Spinal cord (tissue), 10 donors: ENCODE measurements around the gene UNC13D. TPM values are rescaled to one million over a fixed set of nuclear protein-coding genes. Genes with fewer than 3 reads are reported as not detected.
A peak's percentile ranks its signal among the peaks of the same experiment; 100 is the strongest.

Experiments
- DNase-seq, 6 donors: peaks; one replicate each; pipeline versions ENCODE4 v3.0.0 to v3.0.0-alpha.2; 2013 to 2015; ENCODE audit warnings: low spot score in 6 of 6, low read depth in 4 of 6
- H3K27ac ChIP-seq: one replicate; pipeline ENCODE4 v1.5.1; 2013; ENCODE audit warnings: low read depth, low read length, control low read depth
- H3K27me3 ChIP-seq: one replicate; pipeline ENCODE4 v1.6.1; 2013; ENCODE audit warnings: low read length; ENCODE audit not compliant: control insufficient read depth, insufficient read depth
- H3K36me3 ChIP-seq: one replicate; pipeline ENCODE4 v1.6.1; 2013; ENCODE audit warnings: low read length; ENCODE audit not compliant: control insufficient read depth, insufficient read depth
- H3K4me1 ChIP-seq: one replicate; pipeline ENCODE4 v1.6.1; 2013; ENCODE audit warnings: low read length; ENCODE audit not compliant: control insufficient read depth, insufficient read depth
- H3K4me3 ChIP-seq: one replicate; pipeline ENCODE4 v1.5.1; 2013; ENCODE audit warnings: low read depth, low read length, control low read depth
- H3K9me3 ChIP-seq: one replicate; pipeline ENCODE4 v1.6.1; 2013; ENCODE audit warnings: low read length; ENCODE audit not compliant: control insufficient read depth, insufficient read depth
- WGBS: methylation state at CpG from one replicate; pipeline ENCODE4 v1.1.5; 2013; ENCODE audit warnings: missing lambda C conversion rate; ENCODE audit not compliant: insufficient coverage; 5-methylcytosine and 5-hydroxymethylcytosine counted together
- polyA plus RNA-seq, 2 donors: library from polyadenylated mRNA; unstranded; fragments of 120-200 nt; gene quantifications; one replicate each; pipeline ENCODE4 v1.2.1, GENCODE V29; 2013; ENCODE audit not compliant: insufficient read length in 2 of 2
- total RNA-seq, 2 donors: library from RNA; depleted of rRNA in 1 of 2; stranded (reverse); fragments of 120-200 nt in 1 of 2; fragments of >200 nt in 1 of 2; gene quantifications; one replicate each; pipeline versions ENCODE4 v1.2.3 to v1.2.4, GENCODE V29; 2013 to 2014
- donor health status: healthy.

The UNC13D gene
- total and polyA plus RNA-seq, 4 donors = 3.1 to 6.1 (median 4.6) TPM

GRCh38 chr17:75785016-75785890 is 59.0 kb downstream of the UNC13D start:
- Histone ChIP-seq H3K4me1 (peaks cover 22% of the 10 kb centered on the region), H3K27me3 (no peaks in the 10 kb centered on the region), H3K27ac (peak overlapping the region; percentile 100), H3K4me3 (peak overlapping the region; percentile 77), H3K36me3 (peaks cover 5% of the 10 kb centered on the region), H3K9me3 (no peaks in the 10 kb centered on the region)
- DNase-seq = peak in 5 of 6 donors; percentile 75 to 96 (median 82)
- 4% methylated on average over 41 of the region's 43 CpGs for WGBS

- H3K9me3 ChIP-seq = no peaks in the 10 kb centered on the region
- peak within 1 kb of the TSS; percentile 100 for H3K27ac ChIP-seq
- H3K4me3 ChIP-seq = peak within 1 kb of the TSS; percentile 77
- 0% methylated on average over 41 of the region's 45 CpGs for WGBS
- H3K27me3 ChIP-seq = no peaks in the 10 kb centered on the region
- DNase-seq = peak; percentile 95 to 100 (median 98)
- H3K4me1 ChIP-seq = peaks cover 22% of the 10 kb centered on the region
- peaks cover 5% of the 10 kb centered on the region for H3K36me3 ChIP-seq
These were observed 59.7 kb downstream of the UNC13D start, which contains the start of gene UNK for GRCh38 chr17:75784473-75785015. Gene UNK, plus strand, starts transcription at chr17:75784806. Its CDS starts 75 bp downstream, at chr17:75784881.

- Histone ChIP-seq H3K4me1 (peaks cover 22% of the 10 kb centered on the region), H3K9me3 (no peaks in the 10 kb centered on the region), H3K27ac (peak overlapping the region; percentile 100), H3K36me3 (peaks cover 6% of the 10 kb centered on the region), H3K27me3 (no peaks in the 10 kb centered on the region), H3K4me3 (peak overlapping the region; percentile 77)
- WGBS = 65% methylated on average over 18 of the region's 20 CpGs
- no peak for DNase-seq
These were observed 60.3 kb downstream of the UNC13D start for GRCh38 chr17:75783803-75784472.

- DNase-seq = peak in 2 of 6 donors; percentile 57 to 64
These were observed 61.0 kb downstream of the UNC13D start for GRCh38 chr17:75783069-75783783.

GRCh38 chr17:75779987-75780889 is 64.0 kb downstream of the UNC13D start:
- Histone ChIP-seq H3K27ac (peak overlapping the region; percentile 88), H3K4me3 (peak overlapping the region; percentile 93), H3K27me3 (no peaks in the 10 kb centered on the region), H3K36me3 (peaks cover 18% of the 10 kb centered on the region), H3K9me3 (no peaks in the 10 kb centered on the region), H3K4me1 (peaks cover 13% of the 10 kb centered on the region)
- no peak for DNase-seq
- WGBS = 0% methylated on average over 2 of the region's 5 CpGs

More at GRCh38 chr17:75783069-75783783, 61.0 kb downstream of the UNC13D start:
- no peak overlapping the region for H3K4me3 ChIP-seq
- no CpG with 5 or more reads among the region's 6 CpGs for WGBS
- H3K27me3 ChIP-seq = no peaks in the 10 kb centered on the region
- peak overlapping the region; percentile 100 for H3K27ac ChIP-seq
- H3K4me1 ChIP-seq = peaks cover 22% of the 10 kb centered on the region
- no peaks in the 10 kb centered on the region for H3K9me3 ChIP-seq
- peaks cover 12% of the 10 kb centered on the region for H3K36me3 ChIP-seq

DNA sequence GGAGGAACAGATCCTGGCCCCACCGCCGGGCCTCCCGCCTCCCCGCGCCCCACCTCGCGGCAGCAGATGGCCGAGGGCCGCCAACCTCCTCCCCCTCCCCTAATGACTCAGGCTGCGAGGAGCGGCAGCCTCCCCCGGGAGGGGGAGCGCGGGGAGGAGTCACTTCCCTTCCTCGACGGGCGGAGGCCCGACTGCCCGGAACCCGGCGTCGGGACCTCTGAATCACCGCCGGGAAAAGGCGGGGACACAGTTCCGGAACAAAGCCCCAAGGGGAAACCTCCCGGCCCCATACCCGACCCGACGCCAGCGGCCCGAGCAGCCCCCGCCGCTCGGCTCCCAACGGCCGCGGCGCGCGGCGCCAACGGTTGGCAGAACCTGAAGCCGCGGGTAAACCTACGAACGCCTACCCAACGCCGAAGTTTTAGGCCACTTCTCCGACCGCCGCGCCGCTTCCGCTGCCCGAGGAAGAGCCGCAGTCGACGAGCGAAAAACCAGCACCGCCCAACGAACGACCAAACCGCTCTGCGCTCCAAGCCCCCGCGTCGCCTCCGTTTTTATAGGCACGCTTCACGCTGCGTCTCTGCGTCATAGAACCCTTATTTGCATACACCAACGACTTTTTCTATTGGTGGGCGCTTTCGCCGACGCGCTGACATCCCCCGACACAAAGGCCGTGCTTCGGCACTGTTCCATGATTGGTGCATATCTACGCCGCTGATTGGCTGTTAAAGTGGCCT is 64.8 kb downstream of the UNC13D start:
- peak overlapping the region; percentile 90 for H3K27ac ChIP-seq
- peaks cover 9% of the 10 kb centered on the region for H3K4me1 ChIP-seq
- DNase-seq = peak; percentile 99 to 100 (median 100)
- H3K36me3 ChIP-seq = peaks cover 26% of the 10 kb centered on the region
- WGBS = 0% methylated on average over 81 of the region's 84 CpGs
- H3K27me3 ChIP-seq = no peaks in the 10 kb centered on the region
- H3K4me3 ChIP-seq = peak overlapping the region; percentile 93
- H3K9me3 ChIP-seq = no peaks in the 10 kb centered on the region

- no peak for DNase-seq
- H3K27me3 ChIP-seq = no peaks in the 10 kb centered on the region
- WGBS = under 1% methylated on average over 38 of the region's 38 CpGs
- H3K36me3 ChIP-seq = peaks cover 31% of the 10 kb centered on the region
- peak overlapping the region; percentile 90 for H3K27ac ChIP-seq
- H3K9me3 ChIP-seq = no peaks in the 10 kb centered on the region
- H3K4me1 ChIP-seq = peaks cover 4% of the 10 kb centered on the region
- peak overlapping the region; percentile 93 for H3K4me3 ChIP-seq
These were observed 65.3 kb downstream of the UNC13D start for GRCh38 chr17:75778861-75779249.
